Measurements from ENCODE around the gene ATP4A. TPM values are rescaled to one million over a fixed set of nuclear protein-coding genes. Genes with fewer than 3 reads are reported as not detected.

The ATP4A gene
- total and polyA plus RNA-seq, 2 donors (not counting 1 experiment from before 2014, with no cell fraction given), result not detected

DNA sequence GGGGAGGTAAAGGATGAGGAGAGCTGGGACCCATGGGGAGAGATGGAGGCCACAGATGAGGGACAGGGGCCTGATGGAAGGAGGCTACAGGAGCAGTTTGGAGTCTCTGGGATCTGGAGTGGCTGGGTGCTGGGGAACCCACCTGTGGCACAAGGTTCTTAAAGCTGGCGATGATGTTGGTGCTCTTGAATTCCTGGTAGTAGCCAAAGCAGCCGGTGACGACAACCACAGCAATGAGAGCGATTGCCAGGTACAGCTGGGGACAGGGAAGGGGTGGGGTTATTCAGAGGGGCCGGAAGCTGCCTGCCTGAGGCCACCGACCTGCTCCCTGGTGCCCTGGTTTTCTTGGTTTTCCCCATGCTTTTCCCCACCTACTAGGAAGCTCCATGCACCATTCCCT lies 2.8 kb downstream of the ATP4A start:
- TF ChIP-seq, protein P1, sequence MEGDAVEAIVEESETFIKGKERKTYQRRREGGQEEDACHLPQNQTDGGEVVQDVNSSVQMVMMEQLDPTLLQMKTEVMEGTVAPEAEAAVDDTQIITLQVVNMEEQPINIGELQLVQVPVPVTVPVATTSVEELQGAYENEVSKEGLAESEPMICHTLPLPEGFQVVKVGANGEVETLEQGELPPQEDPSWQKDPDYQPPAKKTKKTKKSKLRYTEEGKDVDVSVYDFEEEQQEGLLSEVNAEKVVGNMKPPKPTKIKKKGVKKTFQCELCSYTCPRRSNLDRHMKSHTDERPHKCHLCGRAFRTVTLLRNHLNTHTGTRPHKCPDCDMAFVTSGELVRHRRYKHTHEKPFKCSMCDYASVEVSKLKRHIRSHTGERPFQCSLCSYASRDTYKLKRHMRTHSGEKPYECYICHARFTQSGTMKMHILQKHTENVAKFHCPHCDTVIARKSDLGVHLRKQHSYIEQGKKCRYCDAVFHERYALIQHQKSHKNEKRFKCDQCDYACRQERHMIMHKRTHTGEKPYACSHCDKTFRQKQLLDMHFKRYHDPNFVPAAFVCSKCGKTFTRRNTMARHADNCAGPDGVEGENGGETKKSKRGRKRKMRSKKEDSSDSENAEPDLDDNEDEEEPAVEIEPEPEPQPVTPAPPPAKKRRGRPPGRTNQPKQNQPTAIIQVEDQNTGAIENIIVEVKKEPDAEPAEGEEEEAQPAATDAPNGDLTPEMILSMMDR (IDR thresholded peaks at IDR 0.05), result no peak
- no peak for TF ChIP-seq EZH2 (IDR thresholded peaks at IDR 0.05; ENCODE audit: borderline replicate concordance, insufficient read depth, low read depth, low read length, poor library complexity, severe bottlenecking)
- POLR2A ChIA-PET, result no interaction called here
- no peak overlapping the region for H3K4me3 ChIP-seq (ENCODE audit: control extremely low read depth in 1 of 5, extremely low read depth in 1 of 5, insufficient read depth in 1 of 5, low read depth in 2 of 5, low read length in 4 of 5)
- ATAC-seq (ENCODE audit: low read depth) (no peak), DNase-seq (no peak)
- no peaks in the 10 kb centered on the region for H4K20me1 ChIP-seq (ENCODE audit: control insufficient read depth, insufficient read depth, low read length, poor library complexity, severe bottlenecking)
- H3K4me3 Mint-ChIP-seq, result no peak overlapping the region
- peaks cover 23 to 24% of the 10 kb centered on the region in 2 donors for H3K4me1 ChIP-seq (ENCODE audit: control insufficient read depth in 2 of 2, insufficient read depth in 2 of 2, low read length in 2 of 2)
- peaks cover 0 to 14% (median 0%) of the 10 kb centered on the region in 3 donors for H3K9me3 ChIP-seq (ENCODE audit: control extremely low read depth in 1 of 3, control insufficient read depth in 2 of 3, insufficient read depth in 1 of 3, low read length in 2 of 3)
- intact Hi-C loops (cut with micrococcal nuclease), result no loop called here
- no peak overlapping the region for H3K27ac Mint-ChIP-seq
- H3K79me2 ChIP-seq (ENCODE audit: control insufficient read depth, insufficient read depth, low read length), result no peaks in the 10 kb centered on the region
- no peak overlapping the region for H3K4me2 ChIP-seq (replicated peaks; ENCODE audit: low read depth, low read length, poor library complexity, severe bottlenecking)
- peaks cover 27% of the 10 kb centered on the region for H3K4me1 Mint-ChIP-seq
- H3K36me3 ChIP-seq (replicated peaks in 1 of 2; ENCODE audit: control extremely low read depth in 1 of 2, control insufficient read depth in 1 of 2, extremely low read depth in 1 of 2, insufficient read depth in 2 of 2, low read length in 1 of 2), result no peaks in the 10 kb centered on the region
- H3K27me3 ChIP-seq (replicated peaks in 1 of 4; ENCODE audit: control extremely low read depth in 1 of 4, control insufficient read depth in 3 of 4, insufficient read depth in 4 of 4, low read length in 3 of 4), result peaks cover 0 to 51% (median 10%) of the 10 kb centered on the region in 4 experiments
- WGBS (ENCODE audit: insufficient coverage), result 67% methylated on average over 4 of the region's 6 CpGs
- CTCF ChIA-PET, result no interaction called here
- H3K9me3 Mint-ChIP-seq (ENCODE audit: insufficient read depth), result no peaks in the 10 kb centered on the region
- no peak overlapping the region for H3K27ac ChIP-seq (ENCODE audit: low read length in 2 of 2)
- no peak overlapping the region for H2AFZ ChIP-seq (ENCODE audit: insufficient read depth, low read depth, low read length, poor library complexity, severe bottlenecking)
- no peak overlapping the region for H3K9ac ChIP-seq (ENCODE audit: low read length)
- H3K27me3 Mint-ChIP-seq, result peaks cover 47% of the 10 kb centered on the region

DNA sequence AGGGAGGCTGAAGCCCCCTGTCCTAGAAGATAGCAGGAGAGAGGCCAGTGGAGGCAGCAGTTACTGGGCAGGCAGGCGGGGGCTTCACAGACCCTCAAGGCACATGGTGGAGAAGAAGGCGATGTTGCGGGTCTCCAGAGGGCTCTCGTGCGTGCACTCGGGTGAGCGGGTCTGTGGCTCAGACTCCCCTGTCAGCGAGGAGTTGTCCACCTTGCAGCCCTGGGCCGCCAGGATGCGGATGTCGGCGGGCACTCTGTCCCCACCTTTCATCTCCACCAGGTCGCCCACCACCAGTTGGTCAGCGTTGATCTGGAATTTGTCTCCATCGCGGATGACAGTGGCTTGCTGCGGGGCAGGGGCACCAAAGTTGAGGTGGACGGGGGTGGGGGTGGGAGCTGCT lies 3.2 kb downstream of the ATP4A start:
- ChIA-PET POLR2A (no interaction called here), CTCF (no interaction called here)
- Mint-ChIP-seq H3K27ac (no peak overlapping the region), H3K9me3 (ENCODE audit: insufficient read depth) (no peaks in the 10 kb centered on the region), H3K27me3 (peaks cover 47% of the 10 kb centered on the region), H3K4me3 (no peak overlapping the region), H3K4me1 (peaks cover 27% of the 10 kb centered on the region)
- no peak overlapping the region for H3K27ac ChIP-seq (ENCODE audit: low read length in 2 of 2)
- H3K9me3 ChIP-seq (ENCODE audit: control extremely low read depth in 1 of 3, control insufficient read depth in 2 of 3, insufficient read depth in 1 of 3, low read length in 2 of 3), result peaks cover 0 to 14% (median 0%) of the 10 kb centered on the region in 3 donors
- no peak overlapping the region for H2AFZ ChIP-seq (ENCODE audit: insufficient read depth, low read depth, low read length, poor library complexity, severe bottlenecking)
- H3K4me1 ChIP-seq (ENCODE audit: control insufficient read depth in 2 of 2, insufficient read depth in 2 of 2, low read length in 2 of 2), result peaks cover 23 to 24% of the 10 kb centered on the region in 2 donors
- intact Hi-C loops (cut with micrococcal nuclease), result no loop called here
- no peaks in the 10 kb centered on the region for H3K36me3 ChIP-seq (replicated peaks in 1 of 2; ENCODE audit: control extremely low read depth in 1 of 2, control insufficient read depth in 1 of 2, extremely low read depth in 1 of 2, insufficient read depth in 2 of 2, low read length in 1 of 2)
- TF ChIP-seq, protein P1 (IDR thresholded peaks at IDR 0.05), result no peak
- TF ChIP-seq EZH2 (IDR thresholded peaks at IDR 0.05; ENCODE audit: borderline replicate concordance, insufficient read depth, low read depth, low read length, poor library complexity, severe bottlenecking), result no peak
- H3K27me3 ChIP-seq (replicated peaks in 1 of 4; ENCODE audit: control extremely low read depth in 1 of 4, control insufficient read depth in 3 of 4, insufficient read depth in 4 of 4, low read length in 3 of 4), result peaks cover 0 to 51% (median 10%) of the 10 kb centered on the region in 4 experiments
- no peaks in the 10 kb centered on the region for H3K79me2 ChIP-seq (ENCODE audit: control insufficient read depth, insufficient read depth, low read length)
- no peak for ATAC-seq (ENCODE audit: low read depth)
- no peak overlapping the region for H3K4me2 ChIP-seq (replicated peaks; ENCODE audit: low read depth, low read length, poor library complexity, severe bottlenecking)
- no peak overlapping the region for H3K4me3 ChIP-seq (ENCODE audit: control extremely low read depth in 1 of 5, extremely low read depth in 1 of 5, insufficient read depth in 1 of 5, low read depth in 2 of 5, low read length in 4 of 5)
- H3K9ac ChIP-seq (ENCODE audit: low read length), result no peak overlapping the region
- WGBS (ENCODE audit: insufficient coverage), result 94% methylated on average over 14 of the region's 18 CpGs
- H4K20me1 ChIP-seq (ENCODE audit: control insufficient read depth, insufficient read depth, low read length, poor library complexity, severe bottlenecking), result no peaks in the 10 kb centered on the region
- DNase-seq, result no peak

Data from B cell (primary cell).